SK-N-SH (cell line): ENCODE measurements around the gene MED26. TPM values are rescaled to one million over a fixed set of nuclear protein-coding genes. Genes with fewer than 3 reads are reported as not detected.

Experiments
- CTCF ChIA-PET: fragments of 300-600, 350-600 bp; formaldehyde crosslinking; extraction: SDS; loops from one replicate; lab custom pipeline; 2021; lab: Yijun Ruan, JAX
- POLR2A ChIA-PET: fragments of 350-600 bp; sonication (Branson Sonifier 250); formaldehyde crosslinking; extraction: SDS; loops from one replicate; lab custom pipeline; 2020; ENCODE audit warnings: antibody characterized with exemption, inconsistent platforms; lab: Yijun Ruan, JAX
- DNase-seq: peaks from one replicate; pipeline ENCODE4 v3.0.0; 2012
- H2AFZ ChIP-seq: fragments of 200-600 bp; sonication (generic); 2 replicates; pipeline ENCODE4 v1.8.1; 2016; ENCODE audit warnings: antibody characterized with exemption, mild to moderate bottlenecking, low read depth
- H3F3A ChIP-seq: fragments of 200-600 bp; sonication (generic); replicated peaks from 2 replicates; pipeline ENCODE3; 2016; ENCODE audit warnings: antibody characterized with exemption, mild to moderate bottlenecking; ENCODE audit not compliant: insufficient read depth
- H3K27ac ChIP-seq, 2 experiments: fragments of 200-500 bp in 1 of 2; fragments of 200-600 bp in 1 of 2; sonication (Bioruptor generic) in 1 of 2; sonication (generic), shearing (Covaris generic) in 1 of 2; 2 replicates each; pipeline versions ENCODE4 v1.5.1 to v1.6.1; 2014 to 2016; ENCODE audit warnings: low read depth in 2 of 2, inconsistent platforms in 1 of 2, low read length in 1 of 2, mild to moderate bottlenecking in 1 of 2, mixed read lengths in 1 of 2
- H3K27me3 ChIP-seq: fragments of 200-600 bp; sonication (generic), shearing (Covaris generic); 2 replicates; pipeline ENCODE4 v1.6.1; 2016; ENCODE audit warnings: mixed run types; ENCODE audit not compliant: insufficient read depth
- H3K36me3 ChIP-seq, 2 experiments: fragments of 200-500 bp in 1 of 2; fragments of 200-600 bp in 1 of 2; sonication (Bioruptor generic) in 1 of 2; sonication (generic) in 1 of 2; replicated peaks in 1 of 2; 2 replicates each; pipeline versions ENCODE3 to v1.5.1; 2014 to 2016; ENCODE audit warnings: low read length in 1 of 2, mild to moderate bottlenecking in 1 of 2; ENCODE audit not compliant: insufficient read depth in 2 of 2, control insufficient read depth in 1 of 2
- H3K4me1 ChIP-seq, 2 experiments: fragments of 200-500 bp in 1 of 2; fragments of 200-600 bp in 1 of 2; sonication (Bioruptor generic) in 1 of 2; sonication (generic), shearing (Covaris generic) in 1 of 2; 2 replicates each; pipeline versions ENCODE4 v1.5.1 to v1.6.1; 2014 to 2016; ENCODE audit warnings: low read depth in 1 of 2, low read length in 1 of 2, mixed run types in 1 of 2; ENCODE audit not compliant: insufficient read depth in 2 of 2, control insufficient read depth in 1 of 2
- H3K4me2 ChIP-seq: fragments of 200-600 bp; sonication (generic), shearing (Covaris generic); 2 replicates; pipeline ENCODE4 v1.6.1; 2017; ENCODE audit warnings: mixed run types
- H3K4me3 ChIP-seq, 2 experiments: fragments of 200-500 bp in 1 of 2; fragments of 200-600 bp in 1 of 2; sonication (Bioruptor generic) in 1 of 2; sonication (generic), shearing (Covaris generic) in 1 of 2; 2 replicates each; pipeline versions ENCODE4 v1.5.1 to v1.8.1; 2014 to 2016; ENCODE audit warnings: low read depth in 2 of 2, inconsistent platforms in 1 of 2, low read length in 1 of 2, mild to moderate bottlenecking in 1 of 2, mixed read lengths in 1 of 2, moderate library complexity in 1 of 2
- H3K79me2 ChIP-seq: fragments of 200-600 bp; sonication (generic); 2 replicates; pipeline ENCODE4 v1.8.1; 2017; ENCODE audit warnings: mild to moderate bottlenecking; ENCODE audit not compliant: insufficient read depth
- H3K9ac ChIP-seq: fragments of 200-600 bp; sonication (generic); 2 replicates; pipeline ENCODE4 v1.6.1; 2017; ENCODE audit warnings: mixed run types
- H3K9me2 ChIP-seq: fragments of 200-600 bp; sonication (generic); 2 replicates; pipeline ENCODE4 v1.6.1; 2017; ENCODE audit warnings: mixed run types
- H3K9me3 ChIP-seq: fragments of 200-600 bp; sonication (generic); 2 replicates; pipeline ENCODE4 v1.6.1; 2017; ENCODE audit warnings: mixed run types, mild to moderate bottlenecking, moderate library complexity
- H4K20me1 ChIP-seq: fragments of 200-600 bp; sonication (generic); 2 replicates; pipeline ENCODE4 v1.6.1; 2017; ENCODE audit warnings: mild to moderate bottlenecking, mixed run types; ENCODE audit not compliant: insufficient read depth
- FOSL2 ChIP-seq: IDR thresholded peaks from 2 replicates; pipeline ENCODE4 v1.4.0; 2012; ENCODE audit warnings: low read depth, mild to moderate bottlenecking, moderate library complexity, borderline replicate concordance
- FOXJ3 ChIP-seq: sonication (generic); formaldehyde crosslinking; IDR thresholded peaks from 2 replicates; pipeline ENCODE4 v1.5.1; 2020; ENCODE audit warnings: mild to moderate bottlenecking, missing genetic modification reagents
- FOXM1 ChIP-seq: IDR thresholded peaks from 2 replicates; pipeline ENCODE4 v1.4.0; 2012; ENCODE audit warnings: low read depth, mild to moderate bottlenecking
- MAX ChIP-seq: IDR thresholded peaks from 2 replicates; pipeline ENCODE4 v1.4.0; 2012; ENCODE audit warnings: low read depth
- NFIC ChIP-seq: IDR thresholded peaks from 2 replicates; pipeline ENCODE4 v1.4.0; 2012; ENCODE audit warnings: borderline replicate concordance
- NRF1 ChIP-seq: IDR thresholded peaks from 2 replicates; pipeline ENCODE4 v1.6.1; 2012; ENCODE audit warnings: low read depth, mild to moderate bottlenecking, low read length
- POLR2AphosphoS5 ChIP-seq: IDR thresholded peaks from 2 replicates; pipeline ENCODE4 v1.6.1; 2012; ENCODE audit warnings: low read depth, low read length
- REST ChIP-seq: IDR thresholded peaks from 2 replicates; pipeline ENCODE4 v1.6.1; 2012; ENCODE audit warnings: mild to moderate bottlenecking, low read depth, low read length, moderate library complexity
- RFX5 ChIP-seq: IDR thresholded peaks from 2 replicates; pipeline ENCODE4 v1.6.1; 2012; ENCODE audit warnings: mild to moderate bottlenecking, improper control_type of control experiment, low read length
- TCF12 ChIP-seq: IDR thresholded peaks from 2 replicates; pipeline ENCODE4 v1.4.0; 2012
- TEAD4 ChIP-seq: IDR thresholded peaks from 2 replicates; pipeline ENCODE4 v1.4.0; 2012; ENCODE audit warnings: mild to moderate bottlenecking, borderline replicate concordance; ENCODE audit not compliant: insufficient read depth
- WGBS: methylation state at CpG from one replicate; pipeline ENCODE4 v1.1.6; 2017; ENCODE audit warnings: low lambda C conversion rate; 5-methylcytosine and 5-hydroxymethylcytosine counted together
- polyA plus RNA-seq, 3 experiments: library from polyadenylated mRNA; depleted of rRNA; stranded (reverse); fragments of >200 nt; gene quantifications; 2 replicates each; pipeline ENCODE4 v1.2.3, GENCODE V29; 2012
- TF ChIP-seq, protein P1 (sequence below): fragments of 200-600 bp; sonication (generic); IDR thresholded peaks from 2 replicates; pipeline ENCODE4 v1.6.1; 2017; ENCODE audit warnings: antibody characterized with exemption, mild to moderate bottlenecking, moderate library complexity
- TF ChIP-seq, protein P2 (sequence below): fragments of 150-350 bp; IDR thresholded peaks from 2 replicates; pipeline ENCODE4 v1.6.1; 2016; ENCODE audit warnings: mild to moderate bottlenecking, low read depth, low read length

MED26 gene
- polyA plus RNA-seq, 1 of the 3 experiments (the other 2 are of a cell fraction) = 3.5 TPM

DNA sequence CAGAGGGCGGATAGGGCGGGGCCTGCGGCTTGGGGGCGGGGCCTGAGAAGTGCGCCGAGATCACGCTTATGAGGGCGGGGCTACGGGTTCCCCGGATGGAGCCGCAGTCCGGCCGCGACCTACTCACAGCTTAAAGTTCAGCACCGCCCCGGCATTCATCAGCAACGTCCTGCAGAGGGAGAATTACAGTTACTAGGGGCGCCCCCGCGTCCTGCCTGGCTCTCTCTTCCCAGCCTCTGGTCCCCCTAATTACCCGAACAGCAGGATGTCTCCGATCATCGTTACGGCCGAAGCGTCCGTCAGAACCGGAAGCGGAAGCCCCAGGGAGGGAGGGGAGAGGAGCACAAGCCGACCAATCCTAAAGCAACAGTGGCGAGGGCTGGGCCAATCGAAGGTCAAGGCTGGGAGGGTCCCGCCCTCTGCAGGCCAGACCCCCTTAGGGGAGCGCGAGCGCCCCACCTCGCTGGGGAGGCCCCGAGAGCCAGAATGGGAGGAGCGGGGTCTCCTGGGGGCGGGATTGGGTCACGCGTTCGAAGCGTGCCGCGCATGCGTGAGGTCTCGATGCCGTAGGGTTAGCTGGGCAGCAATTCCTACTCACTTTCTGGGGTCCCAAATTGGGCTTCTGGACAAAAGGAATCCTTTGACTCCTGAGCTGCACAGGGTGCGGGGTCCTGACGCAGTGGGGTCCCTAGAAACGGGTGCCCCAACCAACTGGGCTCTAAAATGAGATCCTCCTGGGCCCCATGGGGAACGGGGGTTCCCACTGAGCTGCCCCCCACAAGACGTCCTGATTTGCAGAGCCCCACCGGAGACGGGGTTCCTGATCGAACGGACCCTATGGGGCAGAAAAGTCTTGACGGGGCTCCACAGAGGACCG lies 32.1 kb upstream of the MED26 start, which contains the start of gene SMIM7 (continued):
- TF ChIP-seq, protein P1, sequence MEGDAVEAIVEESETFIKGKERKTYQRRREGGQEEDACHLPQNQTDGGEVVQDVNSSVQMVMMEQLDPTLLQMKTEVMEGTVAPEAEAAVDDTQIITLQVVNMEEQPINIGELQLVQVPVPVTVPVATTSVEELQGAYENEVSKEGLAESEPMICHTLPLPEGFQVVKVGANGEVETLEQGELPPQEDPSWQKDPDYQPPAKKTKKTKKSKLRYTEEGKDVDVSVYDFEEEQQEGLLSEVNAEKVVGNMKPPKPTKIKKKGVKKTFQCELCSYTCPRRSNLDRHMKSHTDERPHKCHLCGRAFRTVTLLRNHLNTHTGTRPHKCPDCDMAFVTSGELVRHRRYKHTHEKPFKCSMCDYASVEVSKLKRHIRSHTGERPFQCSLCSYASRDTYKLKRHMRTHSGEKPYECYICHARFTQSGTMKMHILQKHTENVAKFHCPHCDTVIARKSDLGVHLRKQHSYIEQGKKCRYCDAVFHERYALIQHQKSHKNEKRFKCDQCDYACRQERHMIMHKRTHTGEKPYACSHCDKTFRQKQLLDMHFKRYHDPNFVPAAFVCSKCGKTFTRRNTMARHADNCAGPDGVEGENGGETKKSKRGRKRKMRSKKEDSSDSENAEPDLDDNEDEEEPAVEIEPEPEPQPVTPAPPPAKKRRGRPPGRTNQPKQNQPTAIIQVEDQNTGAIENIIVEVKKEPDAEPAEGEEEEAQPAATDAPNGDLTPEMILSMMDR = no peak
- peak; percentile 98 for TF ChIP-seq POLR2AphosphoS5

- no peak for DNase-seq
- Histone ChIP-seq H2AFZ (peak overlapping the region; percentile 88), H3K79me2 (peaks cover 52% of the 10 kb centered on the region), H3K4me2 (peak overlapping the region; percentile 100), H3K9ac (peak overlapping the region; percentile 81), H3K27me3 (no peaks in the 10 kb centered on the region), H3K9me3 (no peaks in the 10 kb centered on the region), H3K4me1 (peaks cover 7 to 12% of the 10 kb centered on the region in 2 experiments; a peak in 3 of 4 replicates), H3F3A (peaks cover 4% of the 10 kb centered on the region), H3K36me3 (peaks cover 22 to 30% of the 10 kb centered on the region in 2 experiments), H3K9me2 (no peaks in the 10 kb centered on the region), H3K4me3 (peak overlapping the region; percentile 65 to 86), H3K27ac (peak overlapping the region; percentile 89 to 95; a peak in 3 of 4 replicates), H4K20me1 (peaks cover 37% of the 10 kb centered on the region)
- ChIA-PET POLR2A (interaction anchor here (0.6 to 2.0 kb wide), 5 partner anchors 31 to 624 kb away, joined by 3 to 5 read pairs (median 3); partner anchors contain the start of genes C19orf44 and MED26), CTCF (interaction anchor here (1.0 kb wide), 1 partner anchor 56 kb away, joined by 4 read pairs; no protein-coding TSS in a partner anchor)
- TF ChIP-seq, protein P2, sequence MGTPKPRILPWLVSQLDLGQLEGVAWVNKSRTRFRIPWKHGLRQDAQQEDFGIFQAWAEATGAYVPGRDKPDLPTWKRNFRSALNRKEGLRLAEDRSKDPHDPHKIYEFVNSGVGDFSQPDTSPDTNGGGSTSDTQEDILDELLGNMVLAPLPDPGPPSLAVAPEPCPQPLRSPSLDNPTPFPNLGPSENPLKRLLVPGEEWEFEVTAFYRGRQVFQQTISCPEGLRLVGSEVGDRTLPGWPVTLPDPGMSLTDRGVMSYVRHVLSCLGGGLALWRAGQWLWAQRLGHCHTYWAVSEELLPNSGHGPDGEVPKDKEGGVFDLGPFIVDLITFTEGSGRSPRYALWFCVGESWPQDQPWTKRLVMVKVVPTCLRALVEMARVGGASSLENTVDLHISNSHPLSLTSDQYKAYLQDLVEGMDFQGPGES = no peak
- no peak for TF ChIP-seq FOXJ3
- no peak for TF ChIP-seq NFIC
- TF ChIP-seq, protein P1 = no peak
- TF ChIP-seq NRF1 = no peak
- TF ChIP-seq RFX5 = no peak
- TF ChIP-seq MAX = no peak
- TF ChIP-seq REST = no peak
- no peak for TF ChIP-seq TEAD4
- no peak for TF ChIP-seq TCF12
- TF ChIP-seq FOXM1 = no peak
- no peak for TF ChIP-seq FOSL2
- under 1% methylated on average over 13 of the region's 14 CpGs for WGBS
Measured at GRCh38 chr19:16659464-16659831, 31.4 kb upstream of the MED26 start.
